Epidermal melanocyte (primary cell): ENCODE measurements around the gene DSP.

ENCODE experiments used
- DNase-seq: peaks from one replicate; pipeline ENCODE4 v3.0.0; 2011; ENCODE audit warnings: low spot score; ENCODE audit not compliant: insufficient read length

Gene DSP

GRCh38 chr6:7541175-7542064, at the start of gene DSP:
DSP (plus strand) TSS chr6:7541671; CDS start chr6:7541916, 245 bp downstream.
- DNase-seq, result no peak

GRCh38 chr6:7493866-7494265, 47.6 kb upstream of the DSP start:
- DNase-seq, result no peak

GRCh38 chr6:7494638-7495037, 46.8 kb upstream of the DSP start:
- DNase-seq, result no peak

GRCh38 chr6:7496266-7496875, 45.1 kb upstream of the DSP start:
- no peak for DNase-seq

GRCh38 chr6:7500752-7501282, 40.7 kb upstream of the DSP start:
- no peak for DNase-seq

- no peak for DNase-seq
These were observed 38.7 kb upstream of the DSP start for GRCh38 chr6:7502743-7503142.

GRCh38 chr6:7504041-7504440, 37.4 kb upstream of the DSP start:
- no peak for DNase-seq

- DNase-seq, result no peak
These were observed 36.2 kb upstream of the DSP start for GRCh38 chr6:7505189-7505699.

GRCh38 chr6:7507600-7507999, 33.9 kb upstream of the DSP start:
- no peak for DNase-seq

- no peak for DNase-seq
These were observed 29.2 kb upstream of the DSP start for GRCh38 chr6:7512320-7512719.

- DNase-seq, result no peak
These were observed 27.9 kb upstream of the DSP start for GRCh38 chr6:7513529-7513928.

GRCh38 chr6:7515363-7515762, 26.1 kb upstream of the DSP start:
- DNase-seq, result no peak

GRCh38 chr6:7518877-7519276, 22.6 kb upstream of the DSP start:
- DNase-seq, result no peak

- DNase-seq, result no peak
These were observed 18.6 kb upstream of the DSP start for GRCh38 chr6:7522873-7523272.

GRCh38 chr6:7523922-7524321, 17.5 kb upstream of the DSP start:
- no peak for DNase-seq

GRCh38 chr6:7526755-7527154, 14.7 kb upstream of the DSP start:
- DNase-seq, result no peak

GRCh38 chr6:7528565-7528964, 12.9 kb upstream of the DSP start:
- DNase-seq, result no peak

GRCh38 chr6:7529141-7529540, 12.3 kb upstream of the DSP start:
- no peak for DNase-seq

- DNase-seq, result no peak
These were observed 9.2 kb upstream of the DSP start for GRCh38 chr6:7532232-7532631.

GRCh38 chr6:7532821-7533220, 8.7 kb upstream of the DSP start:
- DNase-seq, result no peak

- DNase-seq, result no peak
These were observed 7.3 kb upstream of the DSP start for GRCh38 chr6:7534192-7534591.

- DNase-seq, result no peak
These were observed 6.0 kb upstream of the DSP start for GRCh38 chr6:7535498-7535897.
